Endothelial cell (in vitro differentiated cells): ENCODE measurements around the gene BLID. TPM values are rescaled to one million over a fixed set of nuclear protein-coding genes. Genes with fewer than 3 reads are reported as not detected.

Experiments
- DNase-seq: peaks from one replicate; pipeline ENCODE4 v3.0.0; 2021; ENCODE audit warnings: low spot score
- H3K27ac Mint-ChIP-seq: one replicate; pipeline ENCODE4 v1.8.0; 2021; ENCODE audit warnings: mixed read lengths, inconsistent platforms; ENCODE audit not compliant: unreplicated experiment
- H3K27me3 Mint-ChIP-seq: one replicate; pipeline ENCODE4 v1.8.0; 2021; ENCODE audit warnings: mild to moderate bottlenecking, moderate library complexity, mixed read lengths, inconsistent platforms; ENCODE audit not compliant: unreplicated experiment
- H3K36me3 Mint-ChIP-seq: one replicate; pipeline ENCODE4 v1.8.0; 2021; ENCODE audit warnings: mild to moderate bottlenecking, low read depth, mixed read lengths, inconsistent platforms; ENCODE audit not compliant: unreplicated experiment
- H3K4me1 Mint-ChIP-seq: one replicate; pipeline ENCODE4 v1.8.0; 2021; ENCODE audit warnings: mild to moderate bottlenecking, mixed read lengths, inconsistent platforms; ENCODE audit not compliant: unreplicated experiment
- H3K4me3 Mint-ChIP-seq: one replicate; pipeline ENCODE4 v1.8.0; 2021; ENCODE audit warnings: mild to moderate bottlenecking, mixed read lengths, inconsistent platforms; ENCODE audit not compliant: unreplicated experiment
- H3K9me3 Mint-ChIP-seq: one replicate; pipeline ENCODE4 v1.8.0; 2021; ENCODE audit warnings: mixed read lengths, inconsistent platforms; ENCODE audit not compliant: unreplicated experiment
- CTCF ChIP-seq: fragments of 200-600 bp; sonication (generic); IDR thresholded peaks from one replicate; pipeline ENCODE4 v1.5.0; 2021; ENCODE audit warnings: antibody characterized with exemption; ENCODE audit not compliant: unreplicated experiment
- total RNA-seq: library from RNA; stranded (reverse); fragmentation: NEBNext Ultra II Directional; extraction: Animal tissue kit (Norgen Biotek cat#: 25700); gene quantifications from one replicate; pipeline ENCODE4 v1.2.1, GENCODE V29; 2021; ENCODE audit not compliant: unreplicated experiment

Gene BLID
- total RNA-seq, 1 donor from 2014 or later: not detected

GRCh38 chr11:122107045-122107444 is 9.0 kb downstream of the BLID start:
- no peak for TF ChIP-seq CTCF

GRCh38 chr11:122105044-122105758 is 10.8 kb downstream of the BLID start:
- no peaks in the 10 kb centered on the region for H3K9me3 Mint-ChIP-seq
- H3K36me3 Mint-ChIP-seq: no peaks in the 10 kb centered on the region
- H3K27me3 Mint-ChIP-seq: no peaks in the 10 kb centered on the region
- H3K4me3 Mint-ChIP-seq: no peak overlapping the region
- peaks cover 7% of the 10 kb centered on the region for H3K4me1 Mint-ChIP-seq
- H3K27ac Mint-ChIP-seq: no peak overlapping the region
- no peak for TF ChIP-seq CTCF
- no peak for DNase-seq

More at GRCh38 chr11:122107045-122107444, 9.0 kb downstream of the BLID start:
- Mint-ChIP-seq H3K36me3 (no peaks in the 10 kb centered on the region), H3K27me3 (no peaks in the 10 kb centered on the region), H3K9me3 (no peaks in the 10 kb centered on the region), H3K27ac (no peak overlapping the region), H3K4me1 (peaks cover 7% of the 10 kb centered on the region), H3K4me3 (no peak overlapping the region)
- DNase-seq: no peak

GRCh38 chr11:122104341-122104740 is 11.7 kb downstream of the BLID start:
- DNase-seq: no peak
- Mint-ChIP-seq H3K27me3 (no peaks in the 10 kb centered on the region), H3K9me3 (no peaks in the 10 kb centered on the region), H3K4me1 (peaks cover 13% of the 10 kb centered on the region), H3K27ac (no peak overlapping the region), H3K4me3 (no peak overlapping the region), H3K36me3 (no peaks in the 10 kb centered on the region)
- TF ChIP-seq CTCF: no peak

GRCh38 chr11:122103726-122104125 is 12.3 kb downstream of the BLID start:
- Mint-ChIP-seq H3K4me1 (peaks cover 13% of the 10 kb centered on the region), H3K36me3 (no peaks in the 10 kb centered on the region), H3K27me3 (no peaks in the 10 kb centered on the region), H3K27ac (no peak overlapping the region), H3K9me3 (no peaks in the 10 kb centered on the region), H3K4me3 (no peak overlapping the region)
- no peak for DNase-seq
- TF ChIP-seq CTCF: no peak

GRCh38 chr11:122103321-122103720 is 12.7 kb downstream of the BLID start:
- no peak for TF ChIP-seq CTCF
- Mint-ChIP-seq H3K4me3 (no peak overlapping the region), H3K4me1 (peaks cover 13% of the 10 kb centered on the region), H3K27ac (no peak overlapping the region), H3K9me3 (no peaks in the 10 kb centered on the region), H3K36me3 (no peaks in the 10 kb centered on the region), H3K27me3 (no peaks in the 10 kb centered on the region)
- no peak for DNase-seq
